Heart left ventricle (tissue), 16 donors: ENCODE results near the gene VASH1. TPM values are rescaled to one million over a fixed set of nuclear protein-coding genes. Genes with fewer than 3 reads are reported as not detected.

Experiments
- ATAC-seq, 4 donors: fragments of 200-7000 bp; cut with Tn5 transposase; one replicate each; pipeline ENCODE4 v1.9.1; 2020 to 2022; ENCODE audit warnings: moderate library complexity in 4 of 4, mild to moderate bottlenecking in 3 of 4, moderate number of reproducible peaks in 1 of 4
- DNase-seq, 5 donors: peaks; one replicate each; pipeline ENCODE4 v3.0.0-alpha.2; 2020
- H3K27ac ChIP-seq, 12 donors: fragments of 200-600 bp; sonication (generic) in 4 of 12; one replicate each; pipeline versions ENCODE4 v1.5.0 to v1.8.0; 2016 to 2022; ENCODE audit warnings: mild to moderate bottlenecking in 2 of 12
- H3K27me3 ChIP-seq, 9 donors: fragments of 200-600 bp; sonication (generic) in 2 of 9; one replicate each; pipeline versions ENCODE4 v1.5.1 to v1.8.0; 2016 to 2022; ENCODE audit warnings: mild to moderate bottlenecking in 3 of 9
- H3K36me3 ChIP-seq, 9 donors: fragments of 200-600 bp; sonication (generic) in 2 of 9; one replicate each; pipeline versions ENCODE4 v1.5.0 to v1.8.0; 2018 to 2022; ENCODE audit warnings: mild to moderate bottlenecking in 2 of 9
- H3K4me1 ChIP-seq, 12 donors: fragments of 200-600 bp; sonication (generic) in 4 of 12; one replicate each; pipeline versions ENCODE4 v1.5.0 to v1.8.0; 2016 to 2022; ENCODE audit warnings: mild to moderate bottlenecking in 3 of 12
- H3K4me3 ChIP-seq, 12 donors: fragments of 200-600 bp; sonication (generic) in 4 of 12; one replicate each; pipeline versions ENCODE4 v1.5.0 to v1.8.0; 2017 to 2022; ENCODE audit warnings: mild to moderate bottlenecking in 9 of 12, moderate library complexity in 4 of 12
- H3K9me3 ChIP-seq, 12 donors: fragments of 200-600 bp; sonication (generic) in 4 of 12; one replicate each; pipeline versions ENCODE4 v1.5.0 to v1.8.0; 2016 to 2022; ENCODE audit warnings: mild to moderate bottlenecking in 1 of 12
- POLR2A ChIP-seq, 2 donors: fragments of 450-650 bp; IDR thresholded peaks; one replicate each; pipeline ENCODE4 v1.6.1; 2017; ENCODE audit warnings: antibody characterized with exemption in 2 of 2, mild to moderate bottlenecking in 2 of 2, moderate library complexity in 2 of 2
- WGBS, 4 donors: extraction: QIAGEN DNeasy Blood & Tissue Kit in 2 of 4; methylation state at CpG; one replicate each; pipeline versions ENCODE4 v1.1.5 to v1.1.7; 2013 to 2018; 5-methylcytosine and 5-hydroxymethylcytosine counted together
- intact Hi-C, 10 donors: fragments of 100-400 bp; cut with DNase I; formaldehyde crosslinking; loops; one replicate each; pipeline versions ENCODE4 v1.11.1 to v1.14.2; 2022
- polyA plus RNA-seq, 2 donors: library from polyadenylated mRNA; stranded (reverse); fragments of 200-250 nt; gene quantifications; one replicate each; pipeline ENCODE4 v1.2.3, GENCODE V29; 2013
- total RNA-seq, 9 donors: library from RNA; depleted of rRNA in 2 of 9; stranded (reverse); fragments of >200 nt in 2 of 9; fragmentation: NEBNext Ultra II Directional in 3 of 9; extraction: Animal tissue kit (Norgen Biotek cat#: 25700) in 3 of 9; gene quantifications; one replicate each; pipeline versions ENCODE4 v1.1.0 to v1.2.4, GENCODE V29; 2016 to 2023
- TF ChIP-seq, protein P1 (sequence below), 12 donors: fragments of 200-600 bp; sonication (generic) in 4 of 12; IDR thresholded peaks; one replicate each; pipeline versions ENCODE4 v1.5.0 to v1.8.0; 2018 to 2022; ENCODE audit warnings: antibody characterized with exemption in 12 of 12, mild to moderate bottlenecking in 5 of 12
- donor health status: ischemic (EF 13 %, LVEDD 7.1; RV severe dilation, severe dysfunction).
- donor health status: healthy with polysubstance abuse.
- donor health status: DM: no; HTN: yes; CAD: no.
- donor health status: DM: no; HTN: no; CAD: no.
- donor health status: ischemic (EF 25% LVEDD 6.9; RV normal size, moderate dysfunction).
- donor health status: ischemic (EF 25% LVEDD 5.7; RV mildly dilated, moderate dysfunction).
- donor health status: healthy.
- donor health status: DM: yes; HTN: yes; CAD: no.
- donor health status: ischemic (EF 35%, LVEDD 5.7; RV mildly dilated, moderate dysfunction).
- donor health status: nonischemic (EF 11% LVEDD 7.7; RV severe dilation, severe dysfunction).
- donor health status: DM: yes; HTN: yes; CAD: no.
- donor health status: PGD.
- donor health status: ischemic (EF 29% LVEDD 5.4; RV normal size, mild dysfunction).
- donor health status: nonischemic (EF 23%, LVEDD 6.1; RV moderate dilation, normal function).

VASH1 gene
- total and polyA plus RNA-seq, 11 donors, result 7.8 to 30.8 (median 11.1) TPM

- H3K27ac ChIP-seq, result peak overlapping the region in 3 of 12 donors; percentile 13 to 64 (median 55)
Measured at GRCh38 chr14:76778546-76779215, 17.4 kb downstream of the VASH1 start.

GRCh38 chr14:76779221-76780057 is 18.2 kb downstream of the VASH1 start:
- Histone ChIP-seq H3K9me3 (no peaks in the 10 kb centered on the region), H3K4me1 (peaks cover 0 to 77% (median 44%) of the 10 kb centered on the region in 12 donors), H3K27ac (peak overlapping the region in 2 of 12 donors; percentile 79), H3K27me3 (no peaks in the 10 kb centered on the region), H3K36me3 (peaks cover 0 to 73% (median 31%) of the 10 kb centered on the region in 9 donors), H3K4me3 (no peak overlapping the region)
- no peak for ATAC-seq
- intact Hi-C loops, result no loop called here
- DNase-seq, result no peak
- TF ChIP-seq, protein P1, sequence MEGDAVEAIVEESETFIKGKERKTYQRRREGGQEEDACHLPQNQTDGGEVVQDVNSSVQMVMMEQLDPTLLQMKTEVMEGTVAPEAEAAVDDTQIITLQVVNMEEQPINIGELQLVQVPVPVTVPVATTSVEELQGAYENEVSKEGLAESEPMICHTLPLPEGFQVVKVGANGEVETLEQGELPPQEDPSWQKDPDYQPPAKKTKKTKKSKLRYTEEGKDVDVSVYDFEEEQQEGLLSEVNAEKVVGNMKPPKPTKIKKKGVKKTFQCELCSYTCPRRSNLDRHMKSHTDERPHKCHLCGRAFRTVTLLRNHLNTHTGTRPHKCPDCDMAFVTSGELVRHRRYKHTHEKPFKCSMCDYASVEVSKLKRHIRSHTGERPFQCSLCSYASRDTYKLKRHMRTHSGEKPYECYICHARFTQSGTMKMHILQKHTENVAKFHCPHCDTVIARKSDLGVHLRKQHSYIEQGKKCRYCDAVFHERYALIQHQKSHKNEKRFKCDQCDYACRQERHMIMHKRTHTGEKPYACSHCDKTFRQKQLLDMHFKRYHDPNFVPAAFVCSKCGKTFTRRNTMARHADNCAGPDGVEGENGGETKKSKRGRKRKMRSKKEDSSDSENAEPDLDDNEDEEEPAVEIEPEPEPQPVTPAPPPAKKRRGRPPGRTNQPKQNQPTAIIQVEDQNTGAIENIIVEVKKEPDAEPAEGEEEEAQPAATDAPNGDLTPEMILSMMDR (IDR thresholded peaks at IDR 0.05), result no peak
- no peak for TF ChIP-seq POLR2A (IDR thresholded peaks at IDR 0.05)
- 88 to 100% (median 93%) methylated on average over 3 to 7 of the region's 7 CpGs for WGBS, 4 donors

More at GRCh38 chr14:76778546-76779215, 17.4 kb downstream of the VASH1 start:
- Histone ChIP-seq H3K9me3 (no peaks in the 10 kb centered on the region), H3K27me3 (no peaks in the 10 kb centered on the region), H3K4me3 (no peak overlapping the region), H3K4me1 (peaks cover 0 to 77% (median 37%) of the 10 kb centered on the region in 12 donors), H3K36me3 (peaks cover 0 to 80% (median 32%) of the 10 kb centered on the region in 9 donors)
- 79 to 87% (median 85%) methylated on average over 12 to 16 of the region's 16 CpGs for WGBS, 4 donors
- no peak for TF ChIP-seq POLR2A (IDR thresholded peaks at IDR 0.05)
- TF ChIP-seq, protein P1 (IDR thresholded peaks at IDR 0.05), result no peak
- intact Hi-C loops, result no loop called here
- no peak for DNase-seq
- ATAC-seq, result no peak

- H3K36me3 ChIP-seq, result peaks cover 0 to 68% (median 31%) of the 10 kb centered on the region in 9 donors
- TF ChIP-seq, protein P1 (IDR thresholded peaks at IDR 0.05), result no peak
- no peak for TF ChIP-seq POLR2A (IDR thresholded peaks at IDR 0.05)
- ATAC-seq, result no peak
- H3K4me3 ChIP-seq, result no peak overlapping the region
- H3K27me3 ChIP-seq, result no peaks in the 10 kb centered on the region
- no peak for DNase-seq
- H3K27ac ChIP-seq, result peak overlapping the region in 3 of 12 donors; percentile 16 to 79 (median 79)
- peaks cover 0 to 82% (median 48%) of the 10 kb centered on the region in 12 donors for H3K4me1 ChIP-seq
- 94 to 97% (median 96%) methylated on average over 2 of the region's 2 CpGs for WGBS, 4 donors
- no peaks in the 10 kb centered on the region for H3K9me3 ChIP-seq
- intact Hi-C loops, result no loop called here
Measured at GRCh38 chr14:76780058-76780345, 18.7 kb downstream of the VASH1 start.

DNA sequence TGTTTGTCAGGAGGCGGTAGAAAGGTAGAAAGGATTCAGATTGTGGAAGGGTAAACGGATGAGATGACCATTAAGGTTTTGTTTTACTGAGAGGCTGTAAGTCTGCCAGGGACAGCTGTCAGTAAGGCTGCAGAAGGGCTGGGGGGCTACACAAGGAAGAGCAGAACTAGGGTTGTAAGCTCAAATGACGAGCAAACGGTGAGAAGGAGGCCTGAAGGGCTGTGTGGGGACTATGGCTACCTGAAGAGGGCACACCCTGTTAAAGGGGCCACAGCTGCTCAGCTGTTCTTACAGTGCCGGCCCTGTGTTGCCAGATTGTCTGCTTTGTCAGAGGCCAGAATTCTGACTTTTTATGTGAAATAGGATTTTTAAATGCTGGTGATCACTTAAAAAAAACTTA is 19.1 kb downstream of the VASH1 start:
- Histone ChIP-seq H3K36me3 (peaks cover 0 to 64% (median 31%) of the 10 kb centered on the region in 9 donors), H3K4me1 (peaks cover 0 to 85% (median 52%) of the 10 kb centered on the region in 12 donors), H3K27me3 (no peaks in the 10 kb centered on the region), H3K27ac (peak overlapping the region in 9 of 12 donors; percentile 16 to 79 (median 46)), H3K4me3 (no peak overlapping the region), H3K9me3 (no peaks in the 10 kb centered on the region)
- no peak for TF ChIP-seq POLR2A (IDR thresholded peaks at IDR 0.05)
- TF ChIP-seq, protein P1 (IDR thresholded peaks at IDR 0.05), result no peak
- DNase-seq (no peak), ATAC-seq (no peak)
- intact Hi-C loops, result no loop called here
- 66 to 79% (median 71%) methylated on average over 5 of the region's 5 CpGs for WGBS, 4 donors
